ENCODE data around the gene TMEM63C.

Gene TMEM63C

DNA sequence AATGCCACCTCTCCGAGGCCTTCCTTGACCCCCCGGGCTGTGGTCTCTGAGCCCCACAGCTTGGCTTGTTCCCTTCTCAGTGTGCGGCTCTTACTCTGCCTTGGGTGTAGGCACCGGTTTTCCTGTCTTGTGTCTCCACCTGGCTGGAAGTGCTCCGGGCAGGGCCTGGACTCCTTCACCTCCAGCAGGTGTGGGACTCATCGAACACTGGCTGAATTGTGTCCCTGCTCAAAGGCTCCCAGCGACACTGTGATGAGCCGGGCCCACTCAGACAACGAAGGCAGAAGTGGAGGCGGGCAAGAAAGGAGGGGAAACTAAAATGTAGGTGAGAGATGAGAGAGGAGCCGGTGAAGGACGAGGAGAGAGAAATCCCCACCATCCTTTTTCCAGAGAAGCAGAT is 18.0 kb downstream of the TMEM63C start:
- no peak for DNase-seq (ENCODE audit: low read depth)

DNA sequence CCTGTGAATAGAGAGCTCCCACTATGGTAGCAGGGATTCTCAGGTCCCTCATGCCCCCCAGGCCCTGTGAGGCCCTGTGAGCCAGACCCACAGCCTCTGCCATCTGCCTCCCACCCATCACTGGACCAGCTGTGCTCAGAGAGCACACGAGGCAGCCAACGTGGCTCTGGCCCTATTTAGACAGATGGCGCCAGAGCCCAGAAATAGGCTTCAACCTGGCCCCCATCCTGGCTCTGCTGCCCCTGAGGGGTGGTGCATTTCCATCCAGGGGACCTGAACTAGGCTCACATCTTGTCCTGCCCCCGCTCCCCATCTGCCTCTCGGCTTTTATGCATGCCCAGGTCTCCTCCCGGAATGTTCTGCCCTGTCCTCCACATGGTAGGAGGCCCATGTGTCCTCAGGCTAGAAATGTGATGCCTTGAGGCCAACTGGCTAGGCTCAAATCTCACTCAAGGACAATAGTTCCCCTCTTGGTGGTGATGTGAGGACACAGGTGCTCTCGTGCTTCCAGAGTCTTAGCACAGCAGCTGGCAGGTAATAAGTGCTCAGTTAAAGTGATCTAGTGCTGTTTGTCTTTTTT is 18.9 kb downstream of the TMEM63C start:
- no peak for DNase-seq (ENCODE audit: low read depth)

DNA sequence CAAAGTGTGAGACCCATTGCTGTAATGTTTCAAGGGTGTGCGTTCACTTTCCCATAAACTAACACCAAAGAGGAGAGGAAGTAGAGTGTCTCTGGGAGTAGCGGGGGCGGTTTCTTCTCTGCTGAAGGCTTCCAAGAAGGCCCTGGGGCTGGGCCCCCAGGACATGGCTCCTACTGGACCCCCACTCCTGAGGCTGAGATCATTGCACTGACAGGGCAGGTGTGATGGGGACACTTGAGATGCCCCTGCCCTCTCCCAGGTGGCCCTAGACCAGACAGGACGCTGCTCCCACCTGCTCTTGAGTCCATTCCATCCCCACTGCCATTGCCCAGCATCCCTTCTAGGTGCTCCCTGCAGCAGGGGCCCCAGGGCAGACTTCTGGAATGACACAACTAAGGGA is 20.1 kb downstream of the TMEM63C start:
- no peak for DNase-seq (ENCODE audit: low read depth)

DNA sequence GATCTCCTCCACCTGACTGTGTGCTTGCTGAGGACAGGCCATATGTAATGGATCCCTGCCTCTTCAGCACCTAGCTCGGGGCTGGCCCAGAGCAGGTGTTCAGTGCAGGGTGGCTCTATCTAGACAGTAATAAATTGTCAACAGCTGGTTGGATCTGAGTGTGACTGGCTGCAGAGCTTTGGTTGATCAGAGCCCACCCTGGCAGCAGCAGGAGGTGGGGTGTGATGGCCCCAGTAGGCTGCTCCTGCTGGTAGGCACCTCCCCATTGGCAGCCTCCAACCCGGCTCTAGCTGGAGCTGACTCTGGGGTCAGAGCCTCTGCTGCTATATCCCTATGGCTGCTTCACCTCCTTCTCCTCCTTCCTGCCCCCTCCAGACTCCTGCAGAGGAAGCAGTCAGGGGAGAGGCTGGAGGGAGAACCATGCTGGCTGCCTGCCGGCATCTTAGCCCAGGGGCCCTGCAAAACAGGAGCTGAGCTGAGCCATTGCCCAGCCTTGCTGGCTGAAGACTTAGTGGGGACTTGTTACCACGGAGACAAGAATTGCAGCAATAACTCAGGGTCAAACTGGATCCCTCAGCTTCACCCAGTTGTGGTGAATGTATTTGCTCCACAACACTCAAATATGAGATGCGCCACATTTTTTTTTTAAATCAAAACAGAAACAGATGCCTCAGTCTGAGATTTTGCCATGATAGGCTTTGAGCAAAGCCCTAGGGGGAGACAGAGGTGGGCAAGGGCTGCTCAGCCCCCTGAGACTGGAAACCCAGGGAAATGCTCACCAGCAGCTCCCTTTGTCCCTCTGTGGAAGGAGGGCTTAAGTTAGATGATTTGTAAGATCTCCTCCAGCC is 22.2 kb downstream of the TMEM63C start:
- DNase-seq (ENCODE audit: low read depth): no peak

DNA sequence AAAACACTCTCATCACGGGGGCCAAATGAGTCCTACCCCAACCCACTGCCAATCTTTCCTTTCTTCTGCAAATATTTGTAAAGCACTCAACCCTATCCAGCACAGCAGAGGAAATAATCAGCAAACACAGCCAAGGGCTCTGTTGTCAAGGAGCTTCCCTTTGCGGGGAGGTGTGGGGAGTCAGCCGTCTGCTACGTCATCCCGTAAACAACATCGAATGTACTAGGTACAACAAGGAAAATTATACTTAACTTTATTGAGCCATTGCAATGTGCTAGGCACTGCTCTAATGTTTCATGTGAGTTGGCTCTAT is 22.8 kb downstream of the TMEM63C start:
- DNase-seq (ENCODE audit: low read depth): no peak

DNA sequence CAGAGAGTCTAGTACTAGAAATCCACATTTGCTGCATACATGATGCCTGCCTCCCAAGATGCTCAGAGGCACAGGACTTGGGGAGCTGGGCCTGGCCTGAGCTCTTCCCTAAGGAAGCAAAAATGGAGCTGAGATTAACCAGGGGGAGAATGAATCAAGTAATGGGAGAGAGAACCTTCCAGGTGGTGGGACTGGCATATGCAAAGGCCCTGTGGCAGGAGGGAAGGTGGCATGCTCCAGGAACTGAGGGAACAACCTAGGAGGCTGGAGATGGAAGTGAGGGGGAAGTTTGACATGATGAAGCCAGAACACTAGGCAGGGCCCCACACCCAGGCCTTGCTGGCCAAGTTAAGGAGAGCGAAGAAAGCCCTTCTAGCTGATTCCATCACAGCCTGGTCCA is 23.3 kb downstream of the TMEM63C start:
- DNase-seq (ENCODE audit: low read depth): no peak

DNA sequence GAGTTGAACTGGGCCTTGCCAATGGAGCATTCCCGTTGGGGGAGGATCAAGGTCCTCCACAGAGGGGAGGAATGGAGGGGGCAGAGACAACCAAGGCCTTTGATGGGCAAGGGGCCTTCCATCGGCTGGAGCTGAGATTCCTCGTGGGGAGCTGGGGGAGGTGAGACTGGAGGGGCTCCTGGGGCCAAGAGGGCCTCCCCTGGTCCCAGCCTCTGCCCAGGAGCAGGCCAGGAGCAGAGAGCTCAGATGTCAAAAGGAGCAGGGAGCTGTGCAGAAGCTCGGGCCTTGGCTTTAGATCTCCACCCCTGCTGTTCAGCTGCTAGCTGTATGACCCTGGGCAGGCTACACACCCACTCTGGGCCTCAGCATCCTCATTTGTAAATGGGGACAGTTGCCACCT is 24.0 kb downstream of the TMEM63C start:
- no peak for DNase-seq (ENCODE audit: low read depth)

DNA sequence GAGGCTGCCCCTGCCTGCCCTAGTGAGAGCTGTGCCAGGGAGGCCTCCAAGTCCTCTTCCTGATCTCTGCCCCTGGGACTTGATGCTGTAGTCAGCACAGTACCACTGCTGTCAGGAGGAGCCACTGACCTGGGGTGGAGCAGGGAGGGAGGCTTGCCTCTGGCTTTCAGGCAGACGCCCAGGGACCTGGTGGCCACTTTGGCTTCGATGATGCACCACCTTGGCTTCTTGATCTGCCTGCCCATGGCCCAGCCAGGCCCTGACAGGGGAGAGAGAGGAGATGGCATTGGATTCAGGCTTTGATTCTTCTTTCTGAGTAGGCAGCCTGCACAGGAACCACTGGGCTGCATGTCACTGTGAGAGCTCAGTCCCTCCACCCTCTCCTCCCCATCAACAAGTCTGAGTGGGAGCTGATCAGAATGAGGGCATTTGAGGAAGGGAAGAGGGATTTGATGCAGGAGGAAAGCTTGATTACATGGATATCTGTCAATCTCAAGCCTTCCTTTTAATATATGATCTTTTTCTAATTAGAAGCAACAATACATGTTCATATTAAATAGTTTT is 24.7 kb downstream of the TMEM63C start:
- DNase-seq (ENCODE audit: low read depth): no peak

DNA sequence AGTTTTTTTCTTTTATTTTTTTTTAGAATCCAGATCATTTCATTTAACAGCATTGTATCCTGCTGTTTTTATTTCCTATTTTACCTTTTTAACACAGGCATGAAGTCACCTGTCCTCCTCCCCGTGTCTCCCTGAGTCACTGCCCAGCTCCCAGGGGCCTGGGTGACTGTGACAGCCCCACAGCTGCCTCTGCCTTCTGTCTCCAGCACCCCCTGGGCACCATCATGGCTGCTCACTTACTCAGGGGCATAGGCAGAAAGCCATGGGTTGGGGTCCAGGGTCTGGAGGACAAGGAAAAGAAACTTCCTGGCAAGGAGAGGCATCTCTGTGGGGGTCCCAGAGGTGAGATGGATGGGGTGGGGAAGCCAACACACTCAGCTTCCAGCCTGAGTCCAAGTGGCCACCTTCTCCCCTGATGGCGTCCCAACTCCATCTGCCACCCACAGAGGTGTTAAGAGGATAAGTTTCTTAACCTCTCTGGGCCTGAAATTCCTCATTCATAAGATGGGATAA is 25.3 kb downstream of the TMEM63C start:
- no peak for DNase-seq (ENCODE audit: low read depth)

DNA sequence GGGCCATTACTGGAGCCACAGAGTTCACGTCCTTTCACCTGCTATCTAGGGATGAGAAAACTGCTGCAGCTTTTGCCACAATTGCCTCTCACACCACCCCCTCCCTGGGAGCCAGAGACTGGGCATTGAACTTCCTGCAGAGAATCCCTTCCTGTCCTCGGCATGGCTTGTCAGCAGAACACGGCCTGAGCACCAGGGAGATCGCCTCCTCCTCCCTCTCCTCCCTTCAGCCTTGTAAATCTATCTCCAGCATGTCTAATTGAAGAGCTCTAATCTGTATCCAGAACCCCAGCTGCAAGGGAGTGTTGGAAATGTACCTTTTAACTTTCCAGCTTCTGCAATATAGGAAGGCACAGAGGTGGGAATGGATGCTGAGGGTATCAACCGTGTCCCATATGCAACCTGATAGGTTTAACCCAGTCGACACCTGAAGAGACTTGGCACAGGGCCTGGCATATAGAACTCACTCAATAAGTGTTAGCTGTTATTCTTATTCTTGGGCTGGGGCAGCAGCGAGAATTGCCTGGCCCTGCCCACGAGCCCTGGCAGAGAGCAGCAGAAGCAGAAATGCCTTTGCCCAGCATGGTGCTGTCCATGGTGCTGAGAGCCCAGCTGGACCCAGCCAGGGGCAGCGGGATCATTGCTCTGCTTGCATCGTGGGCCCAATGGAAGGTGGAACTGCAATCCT is 26.8 kb downstream of the TMEM63C start:
- no peak for DNase-seq (ENCODE audit: low read depth)

DNA sequence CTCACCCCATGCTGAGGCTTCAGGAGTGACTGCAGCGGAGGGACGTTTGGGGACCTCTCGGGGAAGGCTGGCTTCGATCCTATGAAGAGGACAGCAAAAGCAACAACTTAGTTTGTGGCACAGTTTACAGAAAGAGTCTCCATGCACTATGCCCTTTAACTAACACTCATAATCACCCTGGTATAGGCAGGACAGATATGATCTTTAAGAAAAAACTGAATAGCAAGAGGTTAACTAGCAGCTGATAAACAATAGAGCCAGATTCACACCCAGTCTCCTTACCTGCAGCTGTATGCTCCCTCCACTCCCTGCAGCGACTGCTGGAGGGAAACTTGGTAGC is 27.4 kb downstream of the TMEM63C start:
- no peak for DNase-seq (ENCODE audit: low read depth)

DNA sequence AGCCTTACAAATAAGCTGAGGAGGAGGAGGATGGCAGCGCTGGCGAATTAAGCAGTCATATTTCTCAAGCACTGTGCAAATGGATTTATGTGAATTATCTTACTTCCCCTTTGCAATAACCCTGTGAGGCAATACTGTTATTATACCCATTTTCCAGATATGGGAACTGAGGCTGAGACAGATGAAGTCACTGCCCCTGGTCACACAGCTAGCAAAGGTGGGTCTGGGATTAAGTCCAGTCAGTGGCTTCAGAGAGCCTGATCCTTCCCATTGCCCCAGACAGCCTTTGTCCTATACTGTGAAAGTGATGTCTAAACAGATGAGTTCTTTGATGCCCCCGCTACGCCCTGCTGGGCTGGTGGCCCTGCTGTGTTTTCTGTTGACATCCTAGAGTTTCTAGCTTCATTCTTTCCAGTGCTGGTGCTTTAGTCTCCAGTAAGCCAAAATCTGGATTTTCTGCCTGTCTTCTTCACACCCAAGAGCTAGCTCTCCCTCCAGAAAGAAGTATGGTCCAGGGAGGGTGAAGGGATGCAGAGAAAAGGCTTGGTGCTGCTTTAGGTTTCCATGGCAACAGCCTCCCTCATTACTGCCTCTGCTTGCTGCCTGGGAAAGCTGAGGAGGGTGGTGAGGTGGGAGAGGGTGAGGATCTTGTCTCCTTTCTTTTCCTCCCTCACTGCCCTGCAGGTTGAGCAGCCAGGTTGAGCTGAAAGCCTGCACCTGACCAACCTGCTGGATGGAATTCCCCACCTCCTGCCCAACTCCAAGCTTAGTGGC is 30.7 kb downstream of the TMEM63C start:
- DNase-seq (ENCODE audit: low read depth): no peak

DNA sequence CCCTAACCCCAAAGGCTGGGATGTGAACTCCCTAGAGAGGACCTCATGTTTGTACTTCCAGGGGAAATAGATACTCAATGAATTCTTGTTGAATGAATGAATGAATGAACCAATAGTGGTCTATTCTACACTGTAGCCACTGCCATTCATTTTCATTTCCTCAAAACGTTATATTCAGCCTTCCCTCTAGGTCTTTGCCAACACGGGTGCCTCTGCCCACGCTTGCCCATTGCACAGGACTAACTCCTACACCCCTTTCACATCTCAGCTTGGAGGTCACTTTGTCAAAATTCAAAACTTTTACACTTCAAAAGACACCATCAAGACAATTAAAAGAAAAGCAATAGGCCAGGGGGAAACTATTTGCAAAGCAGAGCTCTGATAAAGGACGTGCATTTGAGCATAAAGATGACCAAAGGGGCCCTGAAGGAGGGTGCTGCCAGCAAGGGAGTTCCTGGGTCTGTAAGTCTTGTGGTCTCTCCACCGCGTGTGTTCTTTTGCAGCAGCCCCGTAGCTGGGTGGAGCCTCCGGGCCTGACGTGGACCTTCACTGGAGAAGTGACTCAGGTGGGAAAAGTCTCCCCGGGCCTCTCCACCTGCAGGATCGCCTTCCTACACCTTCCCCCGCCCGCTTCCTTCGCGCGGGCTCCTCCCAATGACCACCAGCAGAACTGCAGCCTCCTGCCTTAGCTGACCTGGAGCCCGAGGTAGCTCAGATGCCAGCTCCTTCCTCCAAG is 31.5 kb downstream of the TMEM63C start:
- no peak for DNase-seq (ENCODE audit: low read depth)

DNA sequence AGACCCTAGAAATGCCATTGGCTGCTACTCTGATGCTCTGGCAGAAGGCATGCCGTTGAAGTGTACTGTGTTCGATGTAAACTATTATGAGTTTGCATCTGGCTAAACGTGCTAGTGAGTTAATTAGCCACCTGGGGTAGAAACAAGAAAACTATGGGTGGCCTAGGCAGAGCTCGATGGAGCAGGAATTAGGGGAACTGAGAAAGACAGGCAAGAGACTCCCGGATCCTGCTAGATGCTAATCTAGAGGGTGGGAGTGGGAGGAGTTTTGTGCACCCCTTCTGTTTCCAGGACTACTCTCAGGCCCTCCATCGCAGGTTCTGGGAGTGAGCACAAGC is 32.0 kb downstream of the TMEM63C start:
- DNase-seq (ENCODE audit: low read depth): no peak

DNA sequence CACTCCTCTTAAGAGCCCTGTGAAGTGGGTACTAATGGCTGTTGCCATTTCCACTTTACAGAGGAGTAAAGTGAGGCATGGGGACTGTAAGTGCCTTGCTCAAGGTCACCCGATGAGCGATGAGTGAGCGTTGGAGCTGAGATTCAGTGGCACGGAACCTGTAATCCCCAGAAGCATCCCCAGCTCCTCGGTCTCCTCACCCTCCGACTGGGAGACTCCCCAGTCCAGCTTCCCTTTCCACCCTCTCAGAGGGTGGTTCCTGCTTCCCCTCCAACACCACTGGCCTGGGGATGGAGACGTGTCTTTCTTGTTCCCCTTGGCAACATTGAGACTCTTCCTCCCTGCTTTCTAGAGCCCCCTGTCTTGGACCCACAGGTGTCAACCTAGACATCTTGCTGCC is 32.6 kb downstream of the TMEM63C start:
- no peak for DNase-seq (ENCODE audit: low read depth)

DNA sequence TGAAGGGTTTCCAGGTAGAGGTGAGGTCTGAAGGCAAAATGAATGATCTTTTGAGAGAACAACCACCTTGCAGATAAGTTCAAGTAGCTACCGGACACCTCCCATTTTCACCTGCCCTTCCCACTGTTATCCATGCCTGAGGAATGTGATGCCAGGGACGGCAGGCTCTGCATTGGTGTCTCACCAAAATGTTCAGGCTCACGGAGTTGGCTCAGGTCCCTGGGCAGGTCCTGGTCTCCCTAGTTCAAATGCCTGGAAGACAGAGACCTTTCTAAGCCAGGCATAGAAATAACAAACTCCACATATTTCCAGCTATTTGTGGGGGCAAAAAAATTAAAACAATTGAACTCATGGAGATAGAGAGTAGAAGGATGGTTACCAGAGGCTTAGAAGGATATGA is 36.0 kb downstream of the TMEM63C start:
- DNase-seq (ENCODE audit: low read depth): no peak

DNA sequence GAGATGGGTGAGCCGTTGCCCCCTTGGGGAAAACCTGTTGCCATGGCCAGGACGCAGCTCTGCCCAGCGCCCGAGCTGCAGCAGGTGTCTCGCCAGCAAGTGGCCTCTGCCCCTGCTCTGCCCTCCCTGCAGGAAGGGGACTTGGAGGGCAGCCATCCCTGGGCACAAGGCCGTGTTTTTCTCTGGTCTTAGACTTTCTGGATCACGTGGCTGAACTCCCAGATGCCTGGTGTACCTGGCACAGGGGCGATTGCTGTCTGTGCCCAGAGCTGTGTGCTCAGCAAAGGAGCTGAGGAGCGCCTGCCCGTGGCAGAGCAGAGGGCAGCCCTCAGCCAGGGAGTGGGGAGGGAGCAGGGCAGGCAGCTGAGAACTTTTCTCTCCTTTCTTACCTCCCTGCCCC is 38.0 kb downstream of the TMEM63C start:
- DNase-seq (ENCODE audit: low read depth): no peak

DNA sequence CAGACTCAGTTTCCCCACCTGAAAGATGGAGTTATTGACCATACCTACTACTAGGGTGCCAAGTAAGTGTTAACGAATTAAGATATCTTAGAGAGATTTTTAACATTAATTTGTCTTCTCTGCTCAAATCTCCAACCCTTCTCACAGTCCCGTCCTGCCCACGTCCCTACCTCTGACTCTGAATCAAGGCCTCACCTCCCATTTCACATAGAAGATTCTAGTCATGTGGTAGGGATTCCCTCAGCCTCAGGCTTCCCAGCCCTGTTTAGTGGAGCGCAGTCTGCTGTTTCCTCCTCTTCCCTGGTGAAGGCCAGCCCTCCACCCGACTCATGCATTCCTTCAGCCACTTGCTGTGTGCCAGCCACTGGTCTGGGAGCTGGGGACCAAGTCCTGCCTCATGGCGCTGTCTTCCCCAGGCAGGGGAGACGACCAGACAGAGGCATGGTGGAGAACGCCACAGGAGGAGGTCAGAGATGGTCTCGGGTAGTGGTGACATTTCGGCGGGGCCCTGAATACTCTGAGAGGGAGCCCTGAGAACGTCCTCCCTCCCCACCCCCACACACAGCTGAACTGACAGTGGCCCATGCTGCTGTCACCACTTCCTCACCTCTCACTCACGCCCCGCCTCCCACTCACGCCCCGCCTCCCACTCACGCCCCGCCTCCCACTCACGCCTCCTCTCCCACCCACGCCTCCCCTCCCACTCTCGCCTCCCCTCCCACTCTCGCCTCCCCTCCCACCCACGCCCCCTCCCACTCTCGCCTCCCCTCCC is 38.8 kb downstream of the TMEM63C start:
- no peak for DNase-seq (ENCODE audit: low read depth)

DNA sequence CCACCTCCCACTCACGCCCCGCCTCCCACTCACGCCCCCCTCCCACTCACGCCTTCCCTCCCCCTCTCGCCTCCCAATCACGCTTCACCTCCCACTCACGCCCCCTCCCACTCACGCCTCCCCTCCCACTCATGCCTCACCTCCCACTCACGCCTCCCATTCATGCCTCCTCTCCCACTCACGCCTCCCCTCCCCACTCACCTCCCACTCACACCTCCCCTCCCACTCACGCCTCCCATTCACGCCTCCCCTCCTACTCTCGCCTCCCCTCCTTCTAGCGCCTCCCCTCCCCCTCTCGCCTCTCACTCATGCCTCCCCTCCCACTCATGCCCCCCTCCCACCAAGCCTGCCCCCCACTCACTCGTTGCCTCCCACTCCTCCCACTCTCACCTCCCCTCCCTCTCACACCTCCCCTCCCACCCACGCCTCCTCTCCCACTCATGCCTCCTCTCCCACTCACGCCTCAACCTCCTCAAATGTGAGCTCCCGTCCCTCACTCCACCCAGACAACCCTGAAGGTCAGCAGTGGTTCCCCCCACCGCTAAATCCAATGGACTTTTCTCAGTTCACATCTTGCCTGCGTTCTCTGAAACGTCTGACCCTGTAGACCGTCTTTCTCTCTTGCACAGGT is 39.8 kb downstream of the TMEM63C start:
- DNase-seq (ENCODE audit: low read depth): no peak

DNA sequence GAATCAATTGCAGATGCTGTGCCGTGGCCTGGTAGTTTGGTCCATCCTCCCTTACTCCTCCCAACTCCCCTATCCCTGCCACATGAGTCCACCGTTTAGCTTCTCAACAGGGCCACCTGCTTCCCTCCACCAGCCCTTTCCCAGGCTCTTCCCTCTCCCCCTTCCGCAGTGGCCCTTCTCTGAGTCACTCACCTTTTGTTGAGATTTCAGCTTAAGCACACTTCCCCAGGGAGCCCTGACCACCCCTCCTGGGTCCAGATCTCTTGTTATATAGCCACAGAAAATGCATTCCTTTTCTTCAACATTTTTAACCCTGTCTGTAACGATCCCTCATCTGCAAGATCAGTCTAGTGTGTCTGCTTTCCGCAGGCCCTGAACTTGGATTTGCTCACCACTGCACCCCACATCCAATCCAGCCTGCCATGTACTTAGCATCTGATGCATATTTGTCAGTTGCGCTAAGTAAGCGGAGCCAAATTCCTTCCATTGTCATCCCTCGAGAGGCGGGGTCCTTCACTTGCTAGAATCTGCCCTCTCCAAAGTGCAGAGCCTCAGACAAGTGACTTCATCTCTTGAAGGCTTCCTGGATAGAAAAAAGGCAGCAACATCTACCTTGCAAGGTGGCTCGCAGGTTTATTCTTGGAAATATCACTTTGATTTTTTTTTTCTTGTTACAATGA is 41.1 kb downstream of the TMEM63C start:
- DNase-seq (ENCODE audit: low read depth): no peak
